GM13976 (cell line): ENCODE data around the gene OR10K2.
"Not testable (repeated sequence)": the region's sequence is repeated elsewhere in the genome, so short reads cannot be mapped to it uniquely, and the experiment has no call there.

ENCODE experiments used
- DNase-seq: peaks from one replicate; pipeline ENCODE4 v3.0.0; 2012; ENCODE audit warnings: low spot score
- CTCF ChIP-seq: IDR thresholded peaks from 2 replicates; pipeline ENCODE4 v1.5.1; 2012; ENCODE audit warnings: borderline replicate concordance, mild to moderate bottlenecking; ENCODE audit not compliant: insufficient read depth; ENCODE audit errors: extremely low read depth, missing control alignments, control extremely low read depth
- in situ Hi-C: fragments of 300-500 bp; cut with MboI; formaldehyde crosslinking; loops from one replicate; pipeline ENCODE4 v1.12.0; 2022; ENCODE audit warnings: low sequenced_read_pairs, mixed read lengths, inconsistent platforms; ENCODE audit not compliant: unreplicated experiment

OR10K2 gene

GRCh38 chr1:158374860-158375259 is 51.2 kb downstream of the OR10K2 start:
- no peak for DNase-seq
- in situ Hi-C loops: no loop called here
- TF ChIP-seq CTCF: no peak

- in situ Hi-C loops, DNase-seq: not testable (repeated sequence)
These were observed 51.9 kb downstream of the OR10K2 start for GRCh38 chr1:158374101-158374500.

- in situ Hi-C loops: no loop called here
- no peak for DNase-seq
These were observed 54.7 kb downstream of the OR10K2 start for GRCh38 chr1:158371188-158371953.

More at GRCh38 chr1:158371188-158371953, 54.7 kb downstream of the OR10K2 start:
- TF ChIP-seq CTCF: no peak
